ENCODE measurements around the gene MST1. TPM values are rescaled to one million over a fixed set of nuclear protein-coding genes. Genes with fewer than 3 reads are reported as not detected.

The MST1 gene
- total and polyA plus RNA-seq, 8 donors = 12.5 to 59.7 (median 35.5) TPM

DNA sequence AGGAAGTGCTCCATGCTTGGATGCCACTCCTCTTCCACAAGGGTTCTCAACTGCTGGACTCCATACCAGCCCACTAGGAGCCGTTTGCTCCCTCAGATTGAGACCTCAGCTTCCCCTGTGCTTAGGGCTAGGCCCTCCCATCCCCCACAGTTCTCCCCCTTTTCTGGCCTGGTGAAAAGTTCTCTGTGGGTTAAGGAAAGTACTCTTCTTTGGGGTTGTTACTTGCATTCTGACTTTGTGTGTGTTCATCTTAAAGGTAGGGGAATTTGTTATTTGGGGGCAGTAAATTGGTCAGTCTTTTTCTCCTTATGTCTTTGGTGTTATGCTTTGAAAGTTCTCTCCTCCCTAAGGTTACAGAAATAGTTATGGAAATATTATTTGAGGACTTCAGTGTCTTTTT lies 39.1 kb downstream of the MST1 start:
- intact Hi-C loops (cut with DNase I) = no loop called here
- peak; percentile 36 for ATAC-seq

DNA sequence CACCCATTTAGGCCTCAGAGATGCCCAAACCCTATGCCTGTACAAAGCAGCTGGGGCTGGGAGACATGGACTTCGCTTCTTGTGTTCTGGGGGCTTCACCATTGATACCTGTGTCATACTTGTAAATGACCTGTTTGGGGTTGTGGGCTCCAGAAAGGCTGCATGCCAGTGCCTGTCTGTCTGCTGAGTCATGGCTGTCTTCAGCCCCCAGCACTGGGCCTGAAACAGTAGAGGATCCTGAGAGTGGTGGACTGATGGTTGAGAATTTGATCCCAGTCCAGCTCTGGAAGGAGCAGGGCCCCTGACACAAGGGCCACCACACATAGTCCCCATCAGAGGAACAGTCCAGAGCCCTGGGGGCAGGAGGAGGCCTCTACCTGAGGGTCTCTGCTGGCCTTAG lies 39.7 kb downstream of the MST1 start:
- Histone ChIP-seq H3K36me3 (no peaks in the 10 kb centered on the region), H3K4me1 (no peaks in the 10 kb centered on the region), H3K9me3 (no peaks in the 10 kb centered on the region), H3K4me3 (no peak overlapping the region), H3K27ac (no peak overlapping the region), H3K27me3 (no peaks in the 10 kb centered on the region)
- DNase-seq = peak in 1 of 4 donors; percentile 20
- intact Hi-C loops (cut with DNase I) = no loop called here
- ATAC-seq = no peak
- TF ChIP-seq CTCF (IDR thresholded peaks at IDR 0.05) = no peak

More for the DNA sequence above, 39.1 kb downstream of the MST1 start:
- Histone ChIP-seq H3K36me3 (no peaks in the 10 kb centered on the region), H3K27ac (no peak overlapping the region), H3K27me3 (no peaks in the 10 kb centered on the region), H3K4me1 (no peaks in the 10 kb centered on the region), H3K4me3 (no peak overlapping the region), H3K9me3 (no peaks in the 10 kb centered on the region)
- no peak for TF ChIP-seq CTCF (IDR thresholded peaks at IDR 0.05)
- peak in 1 of 4 donors; percentile 0 for DNase-seq

DNA sequence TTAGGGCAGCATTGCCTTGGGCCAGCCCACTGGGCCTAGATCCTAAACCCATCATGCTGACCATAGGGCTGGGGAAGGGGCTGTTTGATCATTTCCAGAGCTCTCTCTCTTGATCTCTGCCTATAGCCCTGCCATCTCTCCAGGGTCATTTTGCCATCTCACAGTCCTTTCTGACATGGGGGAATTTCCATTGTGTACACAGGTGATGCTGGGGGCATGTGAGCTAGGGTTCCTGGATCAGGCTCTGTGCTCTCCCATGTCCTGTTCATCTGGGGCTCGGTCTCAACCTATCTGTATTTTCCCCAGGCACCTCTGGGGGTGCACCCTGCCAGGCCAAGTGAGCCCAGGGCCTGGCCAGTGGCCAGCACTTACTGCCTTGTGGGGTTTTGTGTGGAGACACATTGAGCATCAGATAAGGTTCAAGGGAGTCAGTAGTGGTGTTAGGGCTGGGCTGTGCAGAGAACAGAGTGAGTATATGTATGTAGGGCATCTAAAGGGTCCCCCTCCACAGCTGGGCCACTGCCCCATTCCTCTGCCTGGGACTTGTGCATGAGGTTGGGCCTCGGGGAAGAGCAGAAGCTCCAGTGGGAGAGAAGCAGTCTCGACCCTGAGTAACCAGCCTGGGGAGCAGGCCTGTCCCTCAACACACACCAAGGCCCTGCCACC lies 40.8 kb downstream of the MST1 start:
- no peaks in the 10 kb centered on the region for H3K4me1 ChIP-seq

GRCh38 chr3:49647741-49648140 lies 41.5 kb downstream of the MST1 start:
- ATAC-seq (peak; percentile 81), DNase-seq (peak in 2 of 4 donors; percentile 27 to 37)
- Histone ChIP-seq H3K36me3 (no peaks in the 10 kb centered on the region), H3K4me1 (no peaks in the 10 kb centered on the region), H3K27me3 (no peaks in the 10 kb centered on the region), H3K4me3 (no peak overlapping the region), H3K9me3 (no peaks in the 10 kb centered on the region), H3K27ac (no peak overlapping the region)
- intact Hi-C loops (cut with DNase I) = no loop called here
- no peak for TF ChIP-seq CTCF (IDR thresholded peaks at IDR 0.05)

More for the DNA sequence above, 40.8 kb downstream of the MST1 start:
- Histone ChIP-seq H3K27ac (no peak overlapping the region), H3K4me3 (no peak overlapping the region), H3K36me3 (no peaks in the 10 kb centered on the region), H3K9me3 (no peaks in the 10 kb centered on the region), H3K27me3 (no peaks in the 10 kb centered on the region)
- DNase-seq = peak in 1 of 4 donors; percentile 31
- intact Hi-C loops (cut with DNase I) = no loop called here
- no peak for TF ChIP-seq CTCF (IDR thresholded peaks at IDR 0.05)
- ATAC-seq = no peak

- no peak for TF ChIP-seq CTCF (IDR thresholded peaks at IDR 0.05)
- H3K36me3 ChIP-seq = no peaks in the 10 kb centered on the region
- no peaks in the 10 kb centered on the region for H3K27me3 ChIP-seq
- no peak overlapping the region for H3K4me3 ChIP-seq
- DNase-seq (peak in 1 of 4 donors; percentile 8), ATAC-seq (no peak)
- intact Hi-C loops (cut with DNase I) = no loop called here
- H3K27ac ChIP-seq = no peak overlapping the region
- no peaks in the 10 kb centered on the region for H3K9me3 ChIP-seq
- no peaks in the 10 kb centered on the region for H3K4me1 ChIP-seq
Measured at GRCh38 chr3:49646236-49646635, 43.0 kb downstream of the MST1 start.
